ENCODE results near the gene KAZN.

DNA sequence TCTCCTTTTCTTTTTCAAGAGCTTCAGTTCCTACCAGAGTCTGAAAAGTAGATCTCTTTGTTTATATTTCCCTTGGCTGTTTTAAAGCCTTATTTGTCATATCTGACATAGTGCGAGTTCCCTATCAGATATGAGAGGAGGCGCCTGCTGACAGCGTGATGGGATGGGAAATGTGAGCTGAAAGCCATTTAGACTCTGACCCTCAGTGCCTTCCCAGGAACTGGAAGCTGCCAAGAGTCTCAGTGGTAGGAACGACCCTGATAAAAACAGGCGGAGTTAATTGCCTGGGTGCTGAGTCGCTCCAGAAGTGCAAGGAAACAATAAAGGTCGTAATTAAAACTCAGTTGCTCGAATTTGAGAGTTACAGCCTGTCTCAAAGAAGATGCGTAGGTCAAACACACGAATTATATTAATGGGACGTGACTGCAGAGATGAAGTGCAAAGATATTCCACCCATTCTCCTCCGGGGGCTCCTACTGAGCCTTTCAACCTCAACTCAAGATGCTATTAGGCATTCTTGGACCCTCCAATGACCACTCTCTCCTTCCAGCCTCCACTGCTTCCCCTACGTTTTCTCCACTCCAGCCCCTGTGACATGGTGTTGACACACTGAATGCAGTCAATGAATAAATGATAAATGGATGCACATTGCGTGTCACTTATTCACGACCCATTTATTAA, 84.6 kb downstream of the KAZN start:
- TF ChIP-seq EZH2 (IDR thresholded peaks at IDR 0.05; ENCODE audit: insufficient read depth, low read length) = no peak
- TF ChIP-seq, protein P1, sequence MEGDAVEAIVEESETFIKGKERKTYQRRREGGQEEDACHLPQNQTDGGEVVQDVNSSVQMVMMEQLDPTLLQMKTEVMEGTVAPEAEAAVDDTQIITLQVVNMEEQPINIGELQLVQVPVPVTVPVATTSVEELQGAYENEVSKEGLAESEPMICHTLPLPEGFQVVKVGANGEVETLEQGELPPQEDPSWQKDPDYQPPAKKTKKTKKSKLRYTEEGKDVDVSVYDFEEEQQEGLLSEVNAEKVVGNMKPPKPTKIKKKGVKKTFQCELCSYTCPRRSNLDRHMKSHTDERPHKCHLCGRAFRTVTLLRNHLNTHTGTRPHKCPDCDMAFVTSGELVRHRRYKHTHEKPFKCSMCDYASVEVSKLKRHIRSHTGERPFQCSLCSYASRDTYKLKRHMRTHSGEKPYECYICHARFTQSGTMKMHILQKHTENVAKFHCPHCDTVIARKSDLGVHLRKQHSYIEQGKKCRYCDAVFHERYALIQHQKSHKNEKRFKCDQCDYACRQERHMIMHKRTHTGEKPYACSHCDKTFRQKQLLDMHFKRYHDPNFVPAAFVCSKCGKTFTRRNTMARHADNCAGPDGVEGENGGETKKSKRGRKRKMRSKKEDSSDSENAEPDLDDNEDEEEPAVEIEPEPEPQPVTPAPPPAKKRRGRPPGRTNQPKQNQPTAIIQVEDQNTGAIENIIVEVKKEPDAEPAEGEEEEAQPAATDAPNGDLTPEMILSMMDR (IDR thresholded peaks at IDR 0.05; ENCODE audit: insufficient read depth, low read depth, low read length) = no peak
